ENCODE measurements around the gene ELF4.

DNA sequence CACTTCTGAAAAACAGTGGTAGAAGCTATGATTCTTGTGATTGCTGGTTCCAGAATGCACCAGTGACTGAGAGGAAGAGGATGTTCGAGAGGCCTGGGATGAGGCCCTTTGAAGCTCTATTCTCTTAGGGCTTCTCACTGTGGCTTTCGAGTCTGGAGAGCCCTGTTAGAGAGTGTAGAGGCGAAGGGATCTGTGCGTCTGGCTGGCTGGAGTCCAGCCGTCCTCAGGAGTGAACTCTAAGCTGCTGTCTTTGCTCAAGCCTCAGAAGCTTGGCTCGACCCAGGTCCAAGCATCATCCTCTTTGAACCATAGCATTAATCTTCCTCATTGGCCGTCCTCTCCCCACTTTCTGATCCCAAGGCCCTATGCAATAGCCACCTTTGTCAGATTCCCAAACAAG lies 51.6 kb downstream of the ELF4 start:
- TF ChIP-seq EZH2phosphoT487 (IDR thresholded peaks at IDR 0.05; ENCODE audit: borderline replicate concordance, low read length): no peak
- TF ChIP-seq, protein P1, sequence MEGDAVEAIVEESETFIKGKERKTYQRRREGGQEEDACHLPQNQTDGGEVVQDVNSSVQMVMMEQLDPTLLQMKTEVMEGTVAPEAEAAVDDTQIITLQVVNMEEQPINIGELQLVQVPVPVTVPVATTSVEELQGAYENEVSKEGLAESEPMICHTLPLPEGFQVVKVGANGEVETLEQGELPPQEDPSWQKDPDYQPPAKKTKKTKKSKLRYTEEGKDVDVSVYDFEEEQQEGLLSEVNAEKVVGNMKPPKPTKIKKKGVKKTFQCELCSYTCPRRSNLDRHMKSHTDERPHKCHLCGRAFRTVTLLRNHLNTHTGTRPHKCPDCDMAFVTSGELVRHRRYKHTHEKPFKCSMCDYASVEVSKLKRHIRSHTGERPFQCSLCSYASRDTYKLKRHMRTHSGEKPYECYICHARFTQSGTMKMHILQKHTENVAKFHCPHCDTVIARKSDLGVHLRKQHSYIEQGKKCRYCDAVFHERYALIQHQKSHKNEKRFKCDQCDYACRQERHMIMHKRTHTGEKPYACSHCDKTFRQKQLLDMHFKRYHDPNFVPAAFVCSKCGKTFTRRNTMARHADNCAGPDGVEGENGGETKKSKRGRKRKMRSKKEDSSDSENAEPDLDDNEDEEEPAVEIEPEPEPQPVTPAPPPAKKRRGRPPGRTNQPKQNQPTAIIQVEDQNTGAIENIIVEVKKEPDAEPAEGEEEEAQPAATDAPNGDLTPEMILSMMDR (IDR thresholded peaks at IDR 0.05; ENCODE audit: low read depth, low read length, poor library complexity, severe bottlenecking): no peak

Data from DOHH2 (cell line).